ENCODE results near the gene KBTBD12. TPM values are rescaled to one million over a fixed set of nuclear protein-coding genes. Genes with fewer than 3 reads are reported as not detected.

Gene KBTBD12
- total RNA-seq, 1 experiment from 2014 or later: not detected

- no peak for TF ChIP-seq CTCF (IDR thresholded peaks at IDR 0.05 in 2 of 3, conservative IDR thresholded peaks at IDR 0.05 in 1 of 3; ENCODE audit: borderline replicate concordance in 1 of 3, insufficient read depth in 1 of 3, low read depth in 2 of 3, low read length in 2 of 3)
- TF ChIP-seq MAX (IDR thresholded peaks at IDR 0.05): no peak
- no peak for TF ChIP-seq ATF3 (IDR thresholded peaks at IDR 0.05)
- no peak for TF ChIP-seq ZNF274 (IDR thresholded peaks at IDR 0.05; ENCODE audit: low read depth, low read length)
- TF ChIP-seq EZH2phosphoT487 (IDR thresholded peaks at IDR 0.05; ENCODE audit: borderline replicate concordance): no peak
- TF ChIP-seq SP1 (IDR thresholded peaks at IDR 0.05; ENCODE audit: low read depth): no peak
- no peak for TF ChIP-seq EZH2 (IDR thresholded peaks at IDR 0.05)
Observed at GRCh38 chr3:127992127-127992526, 77.1 kb downstream of the KBTBD12 start (continued).

DNA sequence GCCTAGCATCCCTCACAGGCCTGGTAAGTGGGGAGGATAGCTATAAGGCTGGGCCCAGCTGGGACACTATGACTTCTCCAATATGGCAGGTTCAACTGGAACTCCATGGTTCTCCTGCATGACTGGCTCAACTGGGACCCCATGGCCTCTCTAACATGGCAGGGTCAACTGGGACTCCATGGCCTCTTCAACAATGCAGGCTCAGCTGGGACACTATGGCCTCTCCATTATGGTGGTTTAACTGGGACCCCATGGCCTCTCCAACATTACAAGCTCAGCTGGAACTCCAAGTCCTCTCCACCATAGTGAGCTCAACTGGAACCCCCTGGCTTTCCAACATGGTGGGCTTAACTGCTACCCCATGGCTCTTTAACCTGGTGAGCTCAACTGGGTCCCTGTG is 79.0 kb downstream of the KBTBD12 start:
- POLR2A ChIA-PET: interaction anchor here (0.6 kb wide), 1 partner anchor 156 kb away, joined by 3 read pairs; no protein-coding TSS in a partner anchor

More for the DNA sequence above, 79.0 kb downstream of the KBTBD12 start:
- no peaks in the 10 kb centered on the region for H3K9me3 ChIP-seq (ENCODE audit: control insufficient read depth in 1 of 2, insufficient read depth in 1 of 2, low read depth in 1 of 2, low read length in 2 of 2)
- BruUV-seq (replicated peaks): no TSS peak
- H3K27ac ChIP-seq (ENCODE audit: low read depth, low read length): no peak overlapping the region
- no peak overlapping the region for H3K9ac ChIP-seq (ENCODE audit: low read length)
- intact Hi-C loops (cut with micrococcal nuclease): no loop called here
- no peaks in the 10 kb centered on the region for H3K36me3 ChIP-seq (ENCODE audit: control insufficient read depth in 1 of 2, insufficient read depth in 2 of 2, low read length in 2 of 2)
- peaks cover 8% of the 10 kb centered on the region in 2 experiments for H3K4me1 ChIP-seq (ENCODE audit: control insufficient read depth in 1 of 2, insufficient read depth in 2 of 2, low read length in 2 of 2)
- RAD21 ChIA-PET (ENCODE audit: low non-redundant PET in 1 of 2, low total read pairs in 2 of 2, uncharacterized antibody in 2 of 2, unreplicated experiment in 2 of 2): no interaction called here
- DNase-seq (ENCODE audit: low read depth, low spot score) (no peak), ATAC-seq (no peak)
- H4K20me1 ChIP-seq (ENCODE audit: insufficient read depth): no peaks in the 10 kb centered on the region
- CTCF ChIA-PET: no interaction called here
- no peak for TF ChIP-seq SIN3A (IDR thresholded peaks at IDR 0.05; ENCODE audit: low read depth)
- TF ChIP-seq ATF3 (IDR thresholded peaks at IDR 0.05): no peak
- TF ChIP-seq ZBTB33 (IDR thresholded peaks at IDR 0.05; ENCODE audit: extremely low read depth, insufficient replicate concordance, low read length): no peak
- TF ChIP-seq EZH2phosphoT487 (IDR thresholded peaks at IDR 0.05; ENCODE audit: borderline replicate concordance): no peak
- TF ChIP-seq ELF1 (IDR thresholded peaks at IDR 0.05; ENCODE audit: borderline replicate concordance, low read depth): no peak
- TF ChIP-seq YY1 (IDR thresholded peaks at IDR 0.05; ENCODE audit: extremely low read depth, insufficient replicate concordance, low read depth, low read length): no peak
- no peak for TF ChIP-seq POLR2A (IDR thresholded peaks at IDR 0.05; ENCODE audit: borderline replicate concordance, extremely low read depth, insufficient read depth, insufficient read length)
- TF ChIP-seq RAD21 (IDR thresholded peaks at IDR 0.05; ENCODE audit: low read depth): no peak
- H3K79me2 ChIP-seq (ENCODE audit: insufficient read depth, low read length): no peaks in the 10 kb centered on the region
- H3K27me3 ChIP-seq (ENCODE audit: insufficient read depth, low read length): no peaks in the 10 kb centered on the region
- H3K4me2 ChIP-seq (ENCODE audit: low read length): no peak overlapping the region
- no peak overlapping the region for H3K4me3 ChIP-seq (replicated peaks in 1 of 2; ENCODE audit: low read depth in 1 of 2, low read length in 2 of 2)
- no peak overlapping the region for H2AFZ ChIP-seq (ENCODE audit: low read depth, low read length, poor library complexity, severe bottlenecking)
- no peaks in the 10 kb centered on the region for H3K9me2 ChIP-seq (ENCODE audit: insufficient read depth)

Data from HCT116 (cell line).